ENCODE data around the gene NCBP2L. TPM values are rescaled to one million over a fixed set of nuclear protein-coding genes. Genes with fewer than 3 reads are reported as not detected.

The NCBP2L gene
- total and polyA plus RNA-seq, 9 of the 15 experiments (the other 6 are each of a cell fraction or from before 2014, with no cell fraction given): not detected

DNA sequence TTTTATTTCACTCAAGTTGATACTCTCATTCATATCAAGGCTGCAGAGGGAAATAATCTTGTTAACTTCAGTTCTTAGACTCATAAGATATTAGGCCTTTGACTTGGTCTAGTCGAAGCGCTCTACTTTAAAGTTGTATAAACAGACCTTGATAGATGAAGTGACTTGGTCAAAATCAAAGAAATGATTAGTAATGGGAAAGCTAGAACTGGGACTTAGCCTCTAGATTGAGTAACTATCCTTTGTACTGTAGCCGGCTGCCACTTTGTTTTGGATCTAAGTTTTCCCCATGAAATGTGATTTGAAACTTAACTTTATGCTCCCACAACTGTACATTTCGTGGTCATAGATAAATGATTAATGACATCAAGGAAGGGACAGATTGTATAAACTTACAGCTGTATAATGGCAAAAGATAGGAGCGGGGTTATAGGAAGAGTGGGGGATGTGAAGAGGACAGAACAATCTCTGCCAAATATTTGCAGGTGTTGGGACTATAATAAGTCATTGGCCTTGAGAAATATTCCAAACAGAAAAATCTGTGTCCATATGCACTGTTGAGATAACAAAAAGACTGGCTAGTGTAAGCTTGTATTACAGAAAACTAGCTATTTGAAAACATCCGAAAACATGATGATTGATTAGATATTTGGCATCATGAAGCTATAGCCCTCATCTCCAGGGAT, 65.3 kb downstream of the NCBP2L start:
- H3K36me3 ChIP-seq (ENCODE audit: control insufficient read depth, insufficient read depth, low read length): no peaks in the 10 kb centered on the region
- ATAC-seq (no peak), FAIRE-seq (no peak), DNase-seq (ENCODE audit: extremely low read depth in 1 of 4, low spot score in 3 of 4) (no peak)
- no peaks in the 10 kb centered on the region for H3K4me1 ChIP-seq (replicated peaks in 1 of 2; ENCODE audit: control insufficient read depth in 2 of 2, insufficient read depth in 2 of 2, low read length in 2 of 2)
- no peak overlapping the region for H2AFZ ChIP-seq (ENCODE audit: low read depth, low read length)
- POLR2A ChIA-PET: interaction anchor here (0.6 kb wide), 1 partner anchor 372 kb away, joined by 3 read pairs; no protein-coding TSS in a partner anchor
- H3K27me3 ChIP-seq (ENCODE audit: control insufficient read depth in 2 of 2, insufficient read depth in 2 of 2, low read length in 2 of 2): peaks cover 2 to 10% of the 10 kb centered on the region in 2 experiments; a peak in 3 of 5 replicates
- no peaks in the 10 kb centered on the region for H3K9me3 ChIP-seq (replicated peaks; ENCODE audit: control insufficient read depth, insufficient read depth, low read depth, low read length)
- H3K4me2 ChIP-seq (ENCODE audit: insufficient read depth, low read length): no peak overlapping the region
- H3K9me1 ChIP-seq (ENCODE audit: control insufficient read depth, insufficient read depth, low read length): no peaks in the 10 kb centered on the region
- no peaks in the 10 kb centered on the region for H3K79me2 ChIP-seq (ENCODE audit: control insufficient read depth, insufficient read depth, low read length)
- in situ Hi-C loops (cut with MboI): no loop called here
- 0% methylated on average over 6 of the region's 6 CpGs for WGBS (ENCODE audit: insufficient coverage, low coverage, missing lambda C conversion rate)
- H4K20me1 ChIP-seq (replicated peaks; ENCODE audit: control insufficient read depth, insufficient read depth, low read length): no peaks in the 10 kb centered on the region
- intact Hi-C loops (cut with micrococcal nuclease): no loop called here
- CTCF ChIA-PET (ENCODE audit: low intra/inter-chr PET ratio): interaction anchor here (0.6 kb wide), 1 partner anchor 171 kb away, joined by 5 read pairs; no protein-coding TSS in a partner anchor
- no peak overlapping the region for H3K4me3 ChIP-seq
- BruUV-seq (replicated peaks): no TSS peak
- TF ChIP-seq MTA3 (IDR thresholded peaks at IDR 0.05; ENCODE audit: borderline replicate concordance) (no peak), CGGBP1 (CRISPR knock-in tag; IDR thresholded peaks at IDR 0.05) (no peak), TAF1 (IDR thresholded peaks at IDR 0.05; ENCODE audit: control insufficient read depth, extremely low read depth, insufficient read depth, low read length, severe bottlenecking) (no peak), ARNT (IDR thresholded peaks at IDR 0.05) (no peak), MBD2 (IDR thresholded peaks at IDR 0.05; ENCODE audit: borderline replicate concordance, low read depth) (no peak), SREBF2 (CRISPR knock-in tag; IDR thresholded peaks at IDR 0.05) (no peak)
- TF ChIP-seq, protein P1, sequence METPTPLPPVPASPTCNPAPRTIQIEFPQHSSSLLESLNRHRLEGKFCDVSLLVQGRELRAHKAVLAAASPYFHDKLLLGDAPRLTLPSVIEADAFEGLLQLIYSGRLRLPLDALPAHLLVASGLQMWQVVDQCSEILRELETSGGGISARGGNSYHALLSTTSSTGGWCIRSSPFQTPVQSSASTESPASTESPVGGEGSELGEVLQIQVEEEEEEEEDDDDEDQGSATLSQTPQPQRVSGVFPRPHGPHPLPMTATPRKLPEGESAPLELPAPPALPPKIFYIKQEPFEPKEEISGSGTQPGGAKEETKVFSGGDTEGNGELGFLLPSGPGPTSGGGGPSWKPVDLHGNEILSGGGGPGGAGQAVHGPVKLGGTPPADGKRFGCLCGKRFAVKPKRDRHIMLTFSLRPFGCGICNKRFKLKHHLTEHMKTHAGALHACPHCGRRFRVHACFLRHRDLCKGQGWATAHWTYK (CRISPR knock-in tag; IDR thresholded peaks at IDR 0.05): no peak
- no peak overlapping the region for H3K9ac ChIP-seq (ENCODE audit: insufficient read depth in 1 of 2, low read depth in 2 of 2, low read length in 2 of 2)
- H3K27ac ChIP-seq (ENCODE audit: extremely low read depth, low read depth, low read length): no peak overlapping the region

Other genes with a start within 250 kb of the NCBP2L start
- 51.8 and 51.9 TPM in 2 replicates for gene PRPS1, start 149.2 kb upstream of the NCBP2L start, total RNA-seq (2014; rRNA removed)
- gene PRPS1, start 149.2 kb upstream of the NCBP2L start, total RNA-seq (2014; rRNA removed; fragmentation: Illumina TruSeq; extraction: Trizol): 79.6 and 85.1 TPM in 2 replicates
- gene PRPS1, start 149.2 kb upstream of the NCBP2L start, total RNA-seq (2015; rRNA removed; fragmentation: Illumina TruSeq; extraction: Trizol): 70.1 and 71.2 TPM in 2 replicates
- 102 and 104 TPM in 2 replicates for gene PRPS1, start 149.2 kb upstream of the NCBP2L start, total RNA-seq (2021)
- gene PRPS1, start 149.2 kb upstream of the NCBP2L start, polyA plus RNA-seq (2011; rRNA removed): 138 and 175 TPM in 2 replicates
- 113 and 125 TPM in 2 replicates for gene PRPS1, start 149.2 kb upstream of the NCBP2L start, polyA plus RNA-seq (2014; fragmentation: Illumina TruSeq; extraction: Trizol)
- 10 to 100 TPM; 47.8 to 50.9 TPM for gene PRPS1, start 149.2 kb upstream of the NCBP2L start, polyA plus RNA-seq (2014; fragmentation: Nextera tagmentation; extraction: Ambion mirVana)
- 90.2 and 121 TPM in 2 replicates for gene PRPS1, start 149.2 kb upstream of the NCBP2L start, polyA plus RNA-seq (2014; rRNA removed)
- gene TSC22D3, start 1.9 kb upstream of the NCBP2L start, total RNA-seq (2014; rRNA removed): 1.4 and 3.0 TPM in 2 replicates
- 0.70 and 0.87 TPM in 2 replicates for gene TSC22D3, start 1.9 kb upstream of the NCBP2L start, total RNA-seq (2014; rRNA removed; fragmentation: Illumina TruSeq; extraction: Trizol)
- 0.45 and 0.54 TPM in 2 replicates for gene TSC22D3, start 1.9 kb upstream of the NCBP2L start, total RNA-seq (2015; rRNA removed; fragmentation: Illumina TruSeq; extraction: Trizol)
- gene TSC22D3, start 1.9 kb upstream of the NCBP2L start, total RNA-seq (2021): 1.5 and 1.7 TPM in 2 replicates
- gene TSC22D3, start 1.9 kb upstream of the NCBP2L start, polyA plus RNA-seq (2011; rRNA removed): 0.85 and 3.3 TPM in 2 replicates
- 0.82 and 1.4 TPM in 2 replicates for gene TSC22D3, start 1.9 kb upstream of the NCBP2L start, polyA plus RNA-seq (2014; fragmentation: Illumina TruSeq; extraction: Trizol)
- 1 to 10 TPM in 1 of 2 experiments, under 1 TPM in 1; 0.48 to 1.0 TPM for gene TSC22D3, start 1.9 kb upstream of the NCBP2L start, polyA plus RNA-seq (2014; fragmentation: Nextera tagmentation; extraction: Ambion mirVana)
- 0.80 and 1.0 TPM in 2 replicates for gene TSC22D3, start 1.9 kb upstream of the NCBP2L start, polyA plus RNA-seq (2014; rRNA removed)
- gene MID2, start 48.1 kb downstream of the NCBP2L start, total RNA-seq (2014; rRNA removed): not detected in 2 replicates
- gene MID2, start 48.1 kb downstream of the NCBP2L start, total RNA-seq (2014; rRNA removed; fragmentation: Illumina TruSeq; extraction: Trizol): not detected in 2 replicates
- not detected in 2 replicates for gene MID2, start 48.1 kb downstream of the NCBP2L start, total RNA-seq (2015; rRNA removed; fragmentation: Illumina TruSeq; extraction: Trizol)
- gene MID2, start 48.1 kb downstream of the NCBP2L start, total RNA-seq (2021): 0.07 TPM in 1 of 2 replicates, not detected in the other
- gene MID2, start 48.1 kb downstream of the NCBP2L start, polyA plus RNA-seq (2011; rRNA removed): not detected in 2 replicates
- gene MID2, start 48.1 kb downstream of the NCBP2L start, polyA plus RNA-seq (2014; fragmentation: Illumina TruSeq; extraction: Trizol): not detected in 2 replicates
- gene MID2, start 48.1 kb downstream of the NCBP2L start, polyA plus RNA-seq (2014; fragmentation: Nextera tagmentation; extraction: Ambion mirVana): not detected
- gene MID2, start 48.1 kb downstream of the NCBP2L start, polyA plus RNA-seq (2014; rRNA removed): not detected in 2 replicates
- not detected in 2 replicates for gene TEX13B, start 204.6 kb downstream of the NCBP2L start, total RNA-seq (2014; rRNA removed)
- not detected in 2 replicates for gene TEX13B, start 204.6 kb downstream of the NCBP2L start, total RNA-seq (2014; rRNA removed; fragmentation: Illumina TruSeq; extraction: Trizol)
- not detected in 2 replicates for gene TEX13B, start 204.6 kb downstream of the NCBP2L start, total RNA-seq (2015; rRNA removed; fragmentation: Illumina TruSeq; extraction: Trizol)
- gene TEX13B, start 204.6 kb downstream of the NCBP2L start, total RNA-seq (2021): 0.20 TPM in 1 of 2 replicates, not detected in the other
- gene TEX13B, start 204.6 kb downstream of the NCBP2L start, polyA plus RNA-seq (2011; rRNA removed): not detected in 2 replicates
- gene TEX13B, start 204.6 kb downstream of the NCBP2L start, polyA plus RNA-seq (2014; fragmentation: Illumina TruSeq; extraction: Trizol): not detected in 2 replicates
- gene TEX13B, start 204.6 kb downstream of the NCBP2L start, polyA plus RNA-seq (2014; fragmentation: Nextera tagmentation; extraction: Ambion mirVana): not detected
- not detected in 2 replicates for gene TEX13B, start 204.6 kb downstream of the NCBP2L start, polyA plus RNA-seq (2014; rRNA removed)